MV-4-11 (cell line): ENCODE results near the gene OLFML2A.
"Not testable (repeated sequence)": the region's sequence is repeated elsewhere in the genome, so short reads cannot be mapped to it uniquely, and the experiment has no call there.

Experiments used
- DNase-seq: peaks from one replicate; lab custom pipeline; 2025; lab: John Stamatoyannopoulos, UW

Gene OLFML2A

GRCh38 chr9:124828489-124829333, 51.8 kb downstream of the OLFML2A start:
- DNase-seq = no peak

GRCh38 chr9:124829334-124829669, 52.4 kb downstream of the OLFML2A start:
- no peak for DNase-seq

- no peak for DNase-seq
These were observed 53.7 kb downstream of the OLFML2A start for GRCh38 chr9:124830593-124830992.

GRCh38 chr9:124831642-124832364, 54.9 kb downstream of the OLFML2A start:
- DNase-seq = peak; percentile 15

GRCh38 chr9:124834591-124834990, 57.7 kb downstream of the OLFML2A start:
- no peak for DNase-seq

- DNase-seq = no peak
These were observed 58.2 kb downstream of the OLFML2A start for GRCh38 chr9:124835026-124835557.

- DNase-seq = not testable (repeated sequence)
These were observed 61.2 kb downstream of the OLFML2A start for GRCh38 chr9:124838132-124838531.

GRCh38 chr9:124838567-124839275, 61.8 kb downstream of the OLFML2A start:
- not testable (repeated sequence) for DNase-seq

GRCh38 chr9:124839612-124840299, 62.8 kb downstream of the OLFML2A start:
- DNase-seq = no peak

GRCh38 chr9:124840300-124840833, 63.4 kb downstream of the OLFML2A start:
- no peak for DNase-seq

- no peak for DNase-seq
These were observed 64.3 kb downstream of the OLFML2A start for GRCh38 chr9:124841075-124841821.

GRCh38 chr9:124843456-124844034, 66.6 kb downstream of the OLFML2A start:
- DNase-seq = no peak

GRCh38 chr9:124844291-124844690, 67.4 kb downstream of the OLFML2A start:
- no peak for DNase-seq

- DNase-seq = not testable (repeated sequence)
These were observed 69.5 kb downstream of the OLFML2A start for GRCh38 chr9:124846467-124846866.

- no peak for DNase-seq
These were observed 70.0 kb downstream of the OLFML2A start for GRCh38 chr9:124846969-124847368.

- DNase-seq = no peak
These were observed 72.9 kb downstream of the OLFML2A start for GRCh38 chr9:124849801-124850200.

- DNase-seq = no peak
These were observed 75.3 kb downstream of the OLFML2A start for GRCh38 chr9:124852121-124852828.

GRCh38 chr9:124852829-124853531, 76.0 kb downstream of the OLFML2A start, which contains the start of gene WDR38:
Gene WDR38 (plus strand): TSS chr9:124853460. CDS start chr9:124853532, 72 bp downstream.
- DNase-seq = peak; percentile 55

- no peak for DNase-seq
These were observed 76.7 kb downstream of the OLFML2A start for GRCh38 chr9:124853605-124854143.
